Astrocyte of the hippocampus (primary cell): ENCODE measurements around the gene TRMU.
"Not testable (repeated sequence)": the region's sequence is repeated elsewhere in the genome, so short reads cannot be mapped to it uniquely, and the experiment has no call there.

Experiments
- DNase-seq: peaks from one replicate; pipeline ENCODE4 v3.0.0; 2011; ENCODE audit warnings: low read depth, low spot score

Gene TRMU

DNA sequence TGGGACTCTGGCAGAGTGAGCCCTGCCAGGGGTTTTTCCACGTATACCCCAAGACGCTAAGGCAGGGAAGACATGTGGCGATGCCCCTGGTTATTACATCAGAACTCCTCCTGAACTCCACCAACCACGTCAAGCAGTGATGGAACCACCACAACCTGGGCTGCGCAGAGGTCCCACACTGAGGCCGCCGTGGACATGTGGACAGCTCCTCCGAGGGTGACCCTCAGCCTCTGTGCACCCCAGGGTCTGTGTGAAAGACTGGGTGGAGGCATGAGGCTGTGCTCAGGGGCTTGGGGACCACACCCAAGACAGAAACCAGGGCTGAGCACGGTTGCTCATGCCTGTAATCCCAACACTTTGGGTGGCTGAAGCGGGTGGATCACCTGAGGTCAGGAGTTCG, 52.2 kb downstream of the TRMU start:
- no peak for DNase-seq

DNA sequence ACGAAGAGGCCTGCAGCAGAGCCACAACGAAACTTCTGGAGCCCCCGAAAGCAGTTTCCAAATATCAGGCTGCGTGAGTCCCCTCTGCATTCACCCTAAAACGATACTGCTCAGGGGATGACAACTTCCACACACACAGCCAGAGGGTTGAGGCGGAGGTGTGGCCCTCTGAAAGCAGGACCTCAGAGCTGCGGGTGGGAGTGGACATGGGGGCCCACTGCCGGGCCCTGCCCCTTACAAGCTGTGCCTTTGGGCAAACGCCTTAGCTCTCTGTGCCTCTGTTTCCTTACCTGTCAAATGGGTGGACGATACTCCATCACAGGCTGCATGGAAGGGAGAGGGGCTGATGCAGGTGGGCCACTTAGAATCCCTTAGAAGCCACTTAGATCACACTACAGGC, 53.1 kb downstream of the TRMU start:
- DNase-seq, result no peak

DNA sequence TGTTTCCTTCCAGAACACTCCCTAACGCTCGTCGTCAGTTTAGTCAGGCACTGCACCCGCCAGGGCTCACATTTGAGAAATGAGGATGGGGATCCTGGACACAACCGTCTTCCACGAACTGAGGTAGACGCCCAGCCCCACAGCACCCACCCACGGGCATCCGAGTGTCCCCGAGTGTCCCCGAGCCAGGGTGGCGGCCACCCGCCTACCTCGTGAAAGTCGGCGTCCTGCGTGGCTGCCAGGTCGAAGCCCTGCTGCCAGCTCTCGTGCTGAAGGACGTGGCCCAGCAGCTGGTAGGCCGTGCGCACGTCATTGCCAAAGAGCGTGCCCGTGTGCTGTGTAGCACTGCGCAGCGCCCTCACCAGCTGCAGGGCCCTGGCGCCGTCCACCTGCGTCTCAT, 53.6 kb downstream of the TRMU start:
- DNase-seq, result no peak

DNA sequence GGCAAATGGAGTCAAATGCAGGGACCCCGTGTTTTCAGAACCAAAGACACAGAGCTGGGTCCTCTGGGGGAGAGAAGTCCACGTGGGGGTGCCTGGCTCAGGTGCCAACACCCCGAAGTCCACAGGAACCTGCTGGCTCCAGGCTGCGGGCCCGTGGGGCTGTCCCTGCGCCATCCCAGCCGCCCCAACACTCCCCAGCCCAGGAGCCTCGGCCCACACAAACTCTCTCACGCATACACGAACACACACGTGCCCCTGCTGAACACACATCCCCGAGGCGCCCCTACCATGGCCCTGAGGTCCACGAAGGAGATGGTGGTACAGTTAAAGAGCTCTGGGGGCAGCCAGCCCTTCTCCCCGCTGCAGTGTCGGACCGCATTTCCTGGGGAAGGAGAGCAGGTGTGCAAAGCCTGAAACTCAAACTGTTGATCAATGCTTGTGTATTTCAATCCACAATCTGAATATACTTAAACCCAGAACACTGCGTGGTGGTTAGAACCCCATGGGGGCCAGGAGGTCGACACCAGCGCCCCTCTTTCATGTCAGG, 54.7 kb downstream of the TRMU start:
- no peak for DNase-seq

DNA sequence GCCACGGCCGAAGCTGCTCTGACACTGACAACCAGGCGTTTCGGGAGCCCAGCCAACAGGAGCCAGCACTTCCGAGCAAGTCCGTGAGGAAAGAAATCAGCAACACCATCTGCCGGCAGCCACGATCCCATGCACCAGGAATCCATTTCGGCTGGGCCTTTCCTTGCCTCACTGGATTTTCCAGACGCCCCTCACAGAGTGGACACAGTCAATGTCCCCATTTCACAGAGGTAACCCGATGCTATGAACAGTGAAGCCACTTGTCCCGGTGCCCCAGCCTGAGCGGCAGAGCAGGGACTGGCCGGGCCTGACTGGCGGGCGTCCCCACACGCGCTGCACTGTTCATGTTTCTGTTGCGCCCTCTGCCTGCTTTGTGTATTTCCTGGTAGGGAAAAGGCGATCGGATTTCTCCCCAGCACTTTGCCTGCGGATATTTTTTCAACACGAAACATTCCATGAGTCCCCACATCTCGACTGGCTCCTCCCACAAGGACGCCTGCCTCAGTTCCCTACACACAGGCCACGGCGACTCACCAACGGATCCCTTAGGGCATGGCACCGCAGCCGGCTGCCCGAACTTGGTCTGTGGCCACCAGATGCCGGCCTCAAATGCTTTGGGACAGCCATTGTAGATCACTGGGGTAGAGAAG, 55.3 kb downstream of the TRMU start:
- peak; percentile 43 for DNase-seq

DNA sequence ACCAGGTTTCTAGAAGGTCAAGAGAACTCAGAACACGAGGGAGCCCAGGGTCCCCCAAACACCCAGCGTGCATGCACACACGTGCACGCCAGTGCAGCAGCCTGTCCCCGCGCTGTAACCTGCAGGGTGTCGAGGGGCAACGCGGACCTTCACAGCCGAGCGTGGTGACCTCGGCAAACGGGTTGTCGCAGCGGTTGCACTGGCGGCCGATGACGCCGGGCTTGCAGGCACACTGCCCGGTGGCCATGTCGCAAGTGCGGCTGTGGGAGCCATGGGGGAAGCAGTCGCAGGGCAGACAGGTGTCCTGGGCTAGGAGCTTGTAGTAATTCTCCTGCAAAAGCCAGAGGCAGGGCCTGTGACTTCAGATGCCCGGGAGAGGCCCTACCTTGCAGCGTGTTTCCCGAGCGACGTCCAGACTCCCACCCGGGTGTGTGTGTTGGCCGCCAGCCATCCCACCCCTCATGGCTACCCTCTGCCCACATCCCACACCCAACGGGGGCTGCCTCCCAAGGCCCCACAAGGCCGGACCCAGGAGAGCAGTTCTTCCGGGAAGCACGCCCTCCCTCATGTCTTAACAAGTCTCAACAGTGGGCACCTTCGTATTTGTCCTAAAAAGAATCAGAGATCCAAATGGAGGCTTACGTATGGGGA, 56.1 kb downstream of the TRMU start:
- no peak for DNase-seq

DNA sequence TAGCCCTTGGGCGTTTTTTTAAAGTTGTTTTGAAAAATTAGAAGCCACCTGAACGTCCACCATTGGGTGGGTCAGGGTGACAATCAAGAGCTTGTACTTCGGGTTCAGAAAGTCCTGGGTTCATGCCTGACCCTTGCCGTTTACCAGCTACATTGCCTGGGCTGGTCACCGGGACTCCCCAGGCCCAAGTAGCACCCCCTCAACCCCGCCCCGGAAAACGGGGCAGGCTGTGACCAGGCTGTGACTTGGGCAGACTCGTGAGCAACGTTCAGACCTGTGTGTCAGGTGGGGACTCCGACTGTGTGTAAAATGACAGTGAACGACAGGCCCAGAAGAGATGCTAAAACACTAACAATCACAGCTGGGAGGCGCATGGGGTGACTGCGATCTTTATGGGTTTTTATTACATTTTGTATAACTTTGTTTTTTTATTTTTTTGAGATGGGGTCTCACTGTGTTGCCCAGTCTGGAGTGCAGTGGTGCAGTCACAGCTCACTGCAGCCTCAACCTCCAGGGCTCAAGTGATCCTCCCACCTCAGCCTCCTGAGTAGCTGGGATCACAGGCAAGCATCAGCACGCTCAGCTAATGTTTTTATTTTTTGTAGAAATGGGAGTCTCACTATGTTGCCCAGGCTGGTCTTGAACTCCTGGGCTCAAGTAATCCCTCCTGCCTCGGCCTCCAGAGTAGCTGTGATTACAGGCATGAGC, 56.8 kb downstream of the TRMU start:
- no peak for DNase-seq

DNA sequence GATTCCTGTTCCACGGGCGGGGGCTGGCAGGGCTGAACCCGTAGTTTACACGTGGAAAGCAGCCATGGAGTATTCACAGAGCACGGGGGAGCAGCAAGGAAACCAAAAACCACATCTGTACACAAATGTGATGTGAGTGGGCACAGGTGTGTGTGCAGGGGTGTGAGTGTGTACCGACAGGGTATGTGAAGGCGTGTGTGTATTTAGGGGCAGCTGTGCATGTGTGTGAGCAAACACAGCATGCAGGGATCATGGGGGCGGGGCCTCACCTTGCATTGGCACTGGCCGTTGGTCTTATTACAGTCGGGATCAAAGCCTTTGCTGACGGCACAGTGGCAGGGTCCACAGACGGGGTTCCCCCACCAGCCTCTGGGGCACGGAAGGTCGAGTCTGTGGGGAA, 58.4 kb downstream of the TRMU start:
- DNase-seq, result no peak

DNA sequence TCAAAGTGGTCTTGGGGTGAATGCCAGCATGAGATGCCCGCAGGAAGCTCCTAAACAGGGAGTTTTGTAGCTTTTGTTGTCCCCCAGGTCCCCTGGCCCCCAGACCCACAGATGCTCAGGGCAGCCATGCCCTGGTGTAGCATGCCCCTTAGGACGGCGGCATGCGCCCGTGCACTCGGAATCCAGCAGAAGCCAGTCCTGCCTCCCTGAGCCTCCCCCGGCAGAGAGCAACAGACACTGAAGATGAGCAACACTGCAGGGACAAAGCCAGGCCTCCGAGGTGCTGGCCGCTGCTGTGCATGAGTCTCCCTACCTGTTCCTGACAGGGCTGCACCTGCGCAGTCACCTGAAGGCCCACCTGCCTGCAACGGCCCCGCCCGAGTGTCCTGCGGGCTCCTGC, 59.1 kb downstream of the TRMU start:
- DNase-seq, result no peak

DNA sequence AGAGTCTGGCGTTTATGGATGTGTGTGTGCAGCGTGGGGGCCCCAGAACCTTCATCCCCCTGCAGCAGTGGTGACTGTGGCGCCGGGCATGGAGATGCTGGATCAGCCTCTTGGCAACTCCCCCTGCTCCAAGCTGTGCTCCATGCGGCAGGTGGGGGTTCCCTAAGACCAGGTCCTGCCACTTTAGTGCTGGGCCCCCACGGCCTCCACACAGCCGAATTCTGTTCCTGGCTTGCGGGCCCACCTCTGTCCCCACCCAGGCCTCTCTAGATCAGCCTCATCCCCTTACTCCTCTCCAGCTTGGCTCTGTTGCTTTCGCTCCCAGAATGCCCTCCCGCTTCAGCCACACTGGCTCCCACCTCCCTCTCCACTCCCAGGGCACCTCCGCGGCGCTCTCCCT, 59.6 kb downstream of the TRMU start:
- no peak for DNase-seq

DNA sequence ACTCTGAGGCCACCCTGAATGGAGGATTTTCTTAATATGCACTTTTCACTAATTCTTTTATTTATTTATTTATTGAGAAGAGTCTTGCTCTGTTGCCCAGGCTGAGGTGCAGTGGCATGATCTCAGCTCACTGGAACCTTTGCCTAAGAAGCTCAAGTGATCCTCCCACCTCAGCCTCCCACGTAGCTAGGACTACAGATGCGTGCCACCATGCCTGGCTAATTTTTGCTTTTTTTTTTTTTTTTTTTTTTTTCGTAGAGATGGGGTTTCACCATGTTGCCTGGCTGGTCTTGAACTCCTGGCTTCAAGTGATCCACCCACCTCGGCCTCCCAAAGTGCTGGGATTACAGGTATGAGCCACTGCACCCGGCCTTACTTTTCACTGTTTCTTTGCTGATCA, 61.5 kb downstream of the TRMU start:
- DNase-seq, result not testable (repeated sequence)

DNA sequence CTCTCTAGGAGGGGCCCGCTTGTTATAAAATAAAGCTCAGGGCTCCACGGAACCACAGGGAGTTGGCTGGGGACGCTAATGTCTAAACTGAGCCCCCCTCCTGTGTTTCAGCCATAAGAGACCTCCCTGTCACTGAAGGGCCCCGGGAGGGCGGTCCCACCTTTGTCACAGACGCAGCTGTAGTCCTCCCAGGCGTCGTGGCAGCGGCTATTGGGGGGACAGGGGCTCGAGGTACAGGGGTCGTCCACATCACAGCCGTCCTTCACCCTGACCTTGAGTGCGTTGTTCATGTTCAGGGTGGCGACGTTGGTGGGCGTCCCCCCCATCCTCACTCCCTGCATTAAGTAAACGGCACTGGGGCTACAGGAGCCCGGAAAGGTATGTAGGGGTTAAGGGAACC, 62.0 kb downstream of the TRMU start:
- DNase-seq, result no peak

DNA sequence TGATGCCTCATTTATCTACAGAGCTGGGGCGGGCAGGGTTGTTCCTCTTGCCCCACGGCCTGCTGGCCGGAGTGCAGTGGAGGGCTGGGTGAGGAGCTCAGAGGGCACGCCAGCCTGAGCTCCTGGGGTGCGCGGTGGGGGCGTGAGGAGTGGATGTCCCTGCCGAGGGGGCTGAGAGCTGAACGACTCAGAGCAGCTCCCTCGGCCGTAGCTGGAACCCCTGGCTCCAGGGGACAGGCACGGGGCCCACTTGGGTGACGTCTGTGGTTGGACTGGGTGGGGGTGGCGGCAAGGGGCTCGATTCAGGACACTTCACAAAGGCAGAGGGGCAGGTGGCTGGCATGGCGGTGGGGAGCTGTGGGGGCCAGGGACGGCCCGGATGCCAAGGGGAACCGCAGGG, 62.4 kb downstream of the TRMU start:
- no peak for DNase-seq

DNA sequence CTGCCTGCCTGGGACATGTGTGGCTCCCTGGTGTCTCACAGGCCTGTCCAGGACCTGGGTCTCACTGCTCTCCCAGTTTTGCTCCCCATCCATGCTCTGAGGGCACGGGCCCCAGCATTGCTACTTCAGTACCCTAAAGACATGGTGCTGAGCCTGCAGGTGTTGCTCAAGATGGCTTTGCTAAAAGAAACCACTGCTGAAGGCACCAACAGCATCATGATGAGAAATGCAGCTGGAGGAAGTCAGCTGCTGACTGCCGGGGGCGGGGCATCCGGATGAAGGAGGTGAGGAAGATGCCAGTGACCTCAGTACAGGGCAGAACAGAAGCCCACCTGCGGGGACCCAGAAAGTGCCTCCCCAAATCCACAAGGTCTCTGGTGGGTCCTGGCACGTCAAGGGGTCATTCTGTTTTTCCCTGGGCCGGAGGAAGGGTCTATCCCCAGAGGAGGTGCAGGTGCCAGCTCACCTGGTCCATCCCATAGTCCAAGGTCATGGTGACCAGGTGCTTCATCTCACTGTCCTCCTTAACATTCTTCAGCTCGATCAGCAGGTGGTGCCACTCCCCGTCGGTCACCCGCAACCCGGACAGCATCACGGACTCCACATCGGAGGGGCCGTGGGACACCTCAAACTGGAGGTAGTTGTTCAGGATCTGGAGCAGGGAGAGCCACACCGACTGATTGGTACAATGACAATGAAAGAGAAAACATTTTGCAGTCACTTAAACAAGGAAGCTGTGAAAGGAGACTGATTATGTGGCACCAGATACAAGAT, 63.9 kb downstream of the TRMU start:
- DNase-seq, result no peak

DNA sequence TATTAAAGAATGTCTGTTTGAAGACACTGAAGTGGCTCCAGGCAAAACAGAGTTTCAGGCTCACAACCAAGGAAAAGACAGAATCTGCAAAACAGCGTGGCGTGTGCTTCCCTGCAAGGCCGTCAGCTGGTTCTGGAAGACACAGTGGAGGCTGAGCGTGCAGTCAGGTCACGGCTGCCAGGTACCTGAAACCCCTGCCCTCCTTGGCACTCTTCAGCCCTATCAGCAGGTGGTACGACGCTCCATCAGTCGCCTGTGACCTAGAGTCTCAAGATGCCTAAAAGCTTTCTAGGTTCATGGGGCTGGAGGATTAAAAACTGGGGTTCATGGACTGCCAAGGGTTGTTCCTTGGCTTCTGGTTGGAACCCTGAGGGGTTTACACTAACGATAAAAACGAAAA, 65.9 kb downstream of the TRMU start:
- no peak for DNase-seq

DNA sequence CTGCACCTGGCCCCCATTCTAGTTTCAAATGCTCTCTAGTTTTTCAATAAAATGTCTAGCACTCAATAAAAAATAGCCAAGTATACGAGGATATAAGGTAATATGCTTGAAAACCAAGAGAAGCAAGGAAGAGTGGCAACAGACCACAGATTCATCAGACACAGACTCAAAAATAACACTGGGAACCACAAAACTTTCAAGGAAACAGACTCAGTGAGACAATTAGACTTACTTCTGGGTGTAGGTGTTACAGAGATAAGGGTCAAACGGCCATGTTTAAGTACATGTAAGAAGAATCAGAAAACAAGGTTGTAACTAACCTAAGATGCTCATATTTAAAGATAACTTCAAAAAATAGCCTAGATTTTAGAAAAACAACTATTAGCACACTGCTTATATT, 67.0 kb downstream of the TRMU start:
- no peak for DNase-seq

DNA sequence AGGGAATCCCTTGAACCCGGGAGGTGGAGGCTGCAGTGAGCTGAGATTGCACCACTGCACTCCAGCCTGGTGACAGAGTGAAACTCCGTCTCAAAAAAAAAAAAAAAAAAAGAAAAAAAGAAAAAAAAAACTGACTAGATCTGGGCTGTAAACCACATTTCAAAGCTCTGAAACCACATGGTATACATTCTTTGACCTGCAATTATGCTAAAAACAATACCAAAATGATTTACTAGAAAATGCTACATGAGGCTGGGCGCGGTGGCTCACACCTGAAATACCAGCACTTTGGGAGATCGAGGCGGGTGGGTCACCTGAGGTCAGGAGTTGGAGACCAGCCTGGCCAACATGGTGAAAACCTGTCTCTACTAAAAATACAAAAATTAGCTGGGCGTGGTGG, 68.4 kb downstream of the TRMU start:
- DNase-seq, result not testable (repeated sequence)

DNA sequence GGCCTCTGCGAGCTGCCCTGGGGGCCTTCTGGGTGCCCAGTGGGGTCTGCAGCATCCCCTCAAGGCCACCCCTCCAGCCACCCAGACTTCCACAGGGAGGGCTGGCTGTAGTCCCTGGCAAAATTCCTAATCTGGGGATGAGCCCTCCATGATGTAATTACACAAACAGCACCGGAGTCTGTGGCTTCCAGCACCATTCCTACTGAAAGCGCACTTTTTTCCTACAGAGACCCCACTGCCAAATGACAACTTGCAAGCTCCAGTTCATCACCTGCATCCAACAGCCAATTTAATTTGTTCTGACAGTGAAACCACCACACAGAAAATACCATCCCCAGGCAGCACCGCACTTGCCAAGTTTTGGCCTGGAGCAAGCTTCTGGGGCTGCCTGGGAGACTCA, 70.4 kb downstream of the TRMU start:
- DNase-seq, result peak; percentile 59

DNA sequence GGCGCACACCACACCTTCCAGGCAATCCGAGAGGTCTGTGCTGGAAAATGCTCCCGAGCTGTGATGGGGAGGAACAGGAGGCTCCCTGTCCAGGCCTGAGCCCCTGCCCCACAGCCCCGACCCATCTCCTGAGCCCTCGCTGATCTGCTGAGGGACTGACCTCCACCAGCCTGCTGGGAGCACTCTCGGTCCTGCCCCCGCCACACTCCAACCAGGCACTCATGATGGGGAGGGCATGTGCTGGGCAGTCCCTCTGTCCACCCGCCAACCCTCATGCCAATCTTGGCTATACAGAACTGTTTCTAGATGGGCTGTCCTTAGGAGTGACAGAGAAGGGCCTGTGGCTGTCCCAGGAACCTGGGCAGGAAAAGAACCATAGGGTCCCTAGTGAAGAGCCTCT, 70.8 kb downstream of the TRMU start:
- no peak for DNase-seq

DNA sequence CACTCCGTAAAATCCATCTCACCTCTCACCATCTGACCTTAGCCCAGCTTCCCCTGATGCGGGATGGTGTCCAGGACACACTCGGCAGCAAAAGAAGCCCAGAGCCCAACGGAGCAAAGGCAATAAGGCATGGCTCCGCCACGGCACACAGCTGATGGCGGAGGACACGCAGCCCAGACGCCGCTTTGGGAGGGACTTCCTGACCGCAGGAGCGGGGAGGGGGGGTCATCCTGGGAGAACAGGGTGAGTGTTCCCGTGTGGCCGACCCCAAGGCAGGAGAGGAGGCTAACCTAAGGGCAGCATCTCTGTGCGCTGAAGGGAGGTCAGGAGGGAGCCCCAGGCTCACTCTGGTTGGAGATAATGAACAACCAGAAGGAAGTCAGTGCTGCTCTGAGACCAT, 71.3 kb downstream of the TRMU start:
- no peak for DNase-seq
